Kidney (tissue), 14 donors: ENCODE measurements around the gene TIAM2. TPM values are rescaled to one million over a fixed set of nuclear protein-coding genes. Genes with fewer than 3 reads are reported as not detected.

Experiments
- DNase-seq, 5 donors: peaks; one replicate each; pipeline ENCODE4 v3.0.0-alpha.2; 2013 to 2020
- FAIRE-seq: peaks from 2 replicates; lab custom pipeline; 2012; peaks lifted over from hg19 to GRCh38; lab: Jason Lieb, UNC
- H3K27ac ChIP-seq, 2 donors: one replicate each; pipeline ENCODE4 v1.7.0; 2013; ENCODE audit warnings: low read depth in 2 of 2, low read length in 2 of 2, inconsistent platforms in 1 of 2
- H3K27me3 ChIP-seq: one replicate; pipeline ENCODE4 v1.7.1; 2013; ENCODE audit warnings: low read length, inconsistent platforms; ENCODE audit not compliant: control insufficient read depth, insufficient read depth
- H3K36me3 ChIP-seq, 3 donors: one replicate each; pipeline versions ENCODE4 v1.7.0 to v1.7.1; 2013; ENCODE audit warnings: low read length in 3 of 3, control low read depth in 1 of 3, inconsistent platforms in 1 of 3; ENCODE audit not compliant: insufficient read depth in 3 of 3, control insufficient read depth in 2 of 3
- H3K4me1 ChIP-seq, 3 donors: one replicate each; pipeline versions ENCODE4 v1.7.0 to v1.7.1; 2013; ENCODE audit warnings: low read length in 3 of 3, inconsistent platforms in 1 of 3, low read depth in 1 of 3; ENCODE audit not compliant: control insufficient read depth in 2 of 3, insufficient read depth in 2 of 3
- H3K4me3 ChIP-seq, 3 donors: one replicate each; pipeline versions ENCODE4 v1.7.0 to v1.8.1; 2013; ENCODE audit warnings: low read length in 3 of 3, control low read depth in 1 of 3, inconsistent platforms in 1 of 3
- H3K9ac ChIP-seq, 3 donors: one replicate each; pipeline versions ENCODE4 v1.7.0 to v1.7.1; 2013; ENCODE audit warnings: low read length in 3 of 3, control low read depth in 1 of 3, inconsistent platforms in 1 of 3
- H3K9me3 ChIP-seq, 3 donors: one replicate each; pipeline versions ENCODE4 v1.7.0 to v1.7.1; 2013; ENCODE audit warnings: low read length in 3 of 3, control low read depth in 1 of 3, inconsistent platforms in 1 of 3; ENCODE audit not compliant: control insufficient read depth in 2 of 3, insufficient read depth in 1 of 3
- CTCF ChIP-seq: IDR thresholded peaks from 3 replicates; pipeline ENCODE4 v1.5.1; 2012; ENCODE audit warnings: mild to moderate bottlenecking, moderate library complexity, borderline replicate concordance; ENCODE audit not compliant: insufficient read depth; ENCODE audit errors: extremely low read depth
- intact Hi-C: fragments of 100-400 bp; cut with DNase I; formaldehyde crosslinking; loops from one replicate; pipeline ENCODE4 v1.11.1; 2022
- polyA plus RNA-seq: library from polyadenylated mRNA; stranded (reverse); fragments of 350-450 nt; fragmentation: Illumina TruSeq; extraction: RNeasy Lipid Tissue Mini Kit (QIAGEN cat#74804); gene quantifications from one replicate; pipeline ENCODE4 v1.2.3, GENCODE V29; 2014; ENCODE audit warnings: low read depth, low replicate concordance; ENCODE audit not compliant: insufficient read depth
- total RNA-seq: library from RNA; stranded (reverse); fragmentation: NEBNext Ultra II Directional; extraction: Animal tissue kit (Norgen Biotek cat#: 25700); gene quantifications from one replicate; pipeline ENCODE4 v1.2.1, GENCODE V29; 2021
- donor health status: control.
- donor health status: control.
- donor health status: control.
- donor health status: control.
- donor health status: control.
- donor health status: DM: yes; HTN: yes; CAD: no.
- donor health status: Normal renal cell carcinoma (clear cell type).

Gene TIAM2
- total and polyA plus RNA-seq, 2 donors from 2014 or later = 6.8 to 7.6 TPM

GRCh38 chr6:155050311-155050710 lies 55.2 kb downstream of the TIAM2 start:
- no peak overlapping the region for H3K9ac ChIP-seq
- intact Hi-C loops = no loop called here
- H3K36me3 ChIP-seq = no peaks in the 10 kb centered on the region
- H3K9me3 ChIP-seq = no peaks in the 10 kb centered on the region
- no peaks in the 10 kb centered on the region for H3K4me1 ChIP-seq
- no peak for TF ChIP-seq CTCF
- H3K27me3 ChIP-seq = no peaks in the 10 kb centered on the region
- H3K4me3 ChIP-seq = no peak overlapping the region
- FAIRE-seq (no peak), DNase-seq (no peak)
- no peak overlapping the region for H3K27ac ChIP-seq

GRCh38 chr6:155054491-155055250 lies 59.6 kb downstream of the TIAM2 start:
- H3K4me3 ChIP-seq = no peak overlapping the region
- H3K27me3 ChIP-seq = no peaks in the 10 kb centered on the region
- no peak overlapping the region for H3K9ac ChIP-seq
- no peak for DNase-seq
- no peaks in the 10 kb centered on the region for H3K36me3 ChIP-seq
- no peaks in the 10 kb centered on the region for H3K9me3 ChIP-seq
- TF ChIP-seq CTCF = no peak
- H3K27ac ChIP-seq = no peak overlapping the region
- FAIRE-seq = no peak
- intact Hi-C loops = no loop called here
- no peaks in the 10 kb centered on the region for H3K4me1 ChIP-seq

- H3K9ac ChIP-seq = no peak overlapping the region
- H3K36me3 ChIP-seq = no peaks in the 10 kb centered on the region
- no peaks in the 10 kb centered on the region for H3K27me3 ChIP-seq
- H3K4me3 ChIP-seq = no peak overlapping the region
- no peaks in the 10 kb centered on the region for H3K4me1 ChIP-seq
- H3K27ac ChIP-seq = no peak overlapping the region
- FAIRE-seq (no peak), DNase-seq (no peak)
- intact Hi-C loops = no loop called here
- no peak for TF ChIP-seq CTCF
- no peaks in the 10 kb centered on the region for H3K9me3 ChIP-seq
Measured at GRCh38 chr6:155055729-155056128, 60.6 kb downstream of the TIAM2 start.
